Naive thymus-derived CD4-positive, alpha-beta T cell (primary cell): ENCODE measurements around the gene COL7A1. TPM values are rescaled to one million over a fixed set of nuclear protein-coding genes. Genes with fewer than 3 reads are reported as not detected.

Experiments used
- ATAC-seq: fragments of 150-1000 bp; cut with Tn5 transposase; 2 replicates; pipeline ENCODE4 v1.10.0; 2021; ENCODE audit warnings: mild to moderate bottlenecking, moderate library complexity
- CTCF ChIA-PET: fragments of 350-600 bp; sonication (Branson Sonifier 250); formaldehyde crosslinking; loops from one replicate; lab custom pipeline; 2021; ENCODE audit warnings: antibody characterized with exemption; lab: Charles Lee
- POLR2A ChIA-PET: fragments of 350-600 bp; sonication (Branson Sonifier 250); formaldehyde crosslinking; loops from one replicate; lab custom pipeline; 2021; ENCODE audit warnings: antibody characterized with exemption, inconsistent platforms; lab: Charles Lee
- DNase-seq, 9 donors: peaks; one replicate each; pipeline versions ENCODE4 v3.0.0 to v3.0.0-alpha.2; 2020 to 2022; ENCODE audit warnings: mixed read lengths in 1 of 9
- H3K27ac ChIP-seq: one replicate; pipeline ENCODE4 v1.7.0; 2013; ENCODE audit warnings: mild to moderate bottlenecking, low read depth, low read length, moderate library complexity
- H3K27me3 ChIP-seq, 2 donors: one replicate each; pipeline ENCODE4 v1.7.0; 2013; ENCODE audit warnings: low read length in 2 of 2, mild to moderate bottlenecking in 2 of 2, moderate library complexity in 2 of 2; ENCODE audit not compliant: control insufficient read depth in 2 of 2, insufficient read depth in 2 of 2
- H3K36me3 ChIP-seq, 3 experiments: 1 replicate in 2 of 3; 2 replicates in 1 of 3; pipeline ENCODE4 v1.7.0; 2013; ENCODE audit warnings: low read length in 3 of 3, mild to moderate bottlenecking in 3 of 3, moderate library complexity in 1 of 3; ENCODE audit not compliant: insufficient read depth in 3 of 3, control insufficient read depth in 2 of 3
- H3K4me1 ChIP-seq, 2 donors: one replicate each; pipeline ENCODE4 v1.7.0; 2013; ENCODE audit warnings: low read length in 2 of 2, mild to moderate bottlenecking in 2 of 2, moderate library complexity in 1 of 2; ENCODE audit not compliant: control insufficient read depth in 2 of 2, insufficient read depth in 2 of 2
- H3K4me3 ChIP-seq: 2 replicates; pipeline ENCODE4 v1.7.0; 2013; ENCODE audit warnings: mild to moderate bottlenecking, low read length
- H3K9me3 ChIP-seq, 3 experiments: 1 replicate in 2 of 3; 2 replicates in 1 of 3; pipeline ENCODE4 v1.7.0; 2013; ENCODE audit warnings: low read length in 3 of 3; ENCODE audit not compliant: control insufficient read depth in 2 of 3
- H3K27ac Mint-ChIP-seq, 9 donors: one replicate each; pipeline ENCODE4 v1.8.0; 2020 to 2022; ENCODE audit warnings: mixed read lengths in 9 of 9, mild to moderate bottlenecking in 8 of 9, moderate library complexity in 5 of 9, inconsistent platforms in 2 of 9
- H3K27me3 Mint-ChIP-seq, 5 donors: one replicate each; pipeline ENCODE4 v1.8.0; 2021 to 2022; ENCODE audit warnings: mixed read lengths in 5 of 5, mild to moderate bottlenecking in 1 of 5
- H3K36me3 Mint-ChIP-seq, 5 donors: one replicate each; pipeline ENCODE4 v1.8.0; 2020 to 2022; ENCODE audit warnings: mixed read lengths in 5 of 5, mild to moderate bottlenecking in 3 of 5, inconsistent platforms in 1 of 5
- H3K4me1 Mint-ChIP-seq, 7 donors: one replicate each; pipeline ENCODE4 v1.8.0; 2020 to 2022; ENCODE audit warnings: mixed read lengths in 7 of 7, mild to moderate bottlenecking in 3 of 7, inconsistent platforms in 1 of 7
- H3K4me3 Mint-ChIP-seq, 10 donors: one replicate each; pipeline ENCODE4 v1.8.0; 2020 to 2022; ENCODE audit warnings: mild to moderate bottlenecking in 10 of 10, mixed read lengths in 10 of 10, moderate library complexity in 6 of 10, inconsistent platforms in 2 of 10
- H3K9me3 Mint-ChIP-seq, 11 donors: one replicate each; pipeline ENCODE4 v1.8.0; 2020 to 2022; ENCODE audit warnings: mixed read lengths in 11 of 11, mild to moderate bottlenecking in 4 of 11, inconsistent platforms in 1 of 11, moderate library complexity in 1 of 11
- intact Hi-C, 2 donors: fragments of 100-400 bp; cut with micrococcal nuclease; formaldehyde crosslinking; loops; one replicate each; pipeline ENCODE4 v1.15.1; 2023
- polyA plus RNA-seq, 2 donors: library from polyadenylated mRNA; unstranded; fragments of 300-500 nt; fragmentation: Illumina TruSeq; gene quantifications; one replicate each; pipeline ENCODE4 v1.2.3, GENCODE V29; 2021
- total RNA-seq, 6 experiments: library from RNA in 5 of 6; stranded (reverse) in 5 of 6; gene quantifications; 1 replicate in 5 of 6; 2 replicates in 1 of 6; pipeline ENCODE4 v1.2.3 and lab custom pipeline; 2021 to 2026

Gene COL7A1
- total and polyA plus RNA-seq, 7 experiments from 2014 or later = 0.71 to 3.4 (median 1.2) TPM; not detected in 2

DNA sequence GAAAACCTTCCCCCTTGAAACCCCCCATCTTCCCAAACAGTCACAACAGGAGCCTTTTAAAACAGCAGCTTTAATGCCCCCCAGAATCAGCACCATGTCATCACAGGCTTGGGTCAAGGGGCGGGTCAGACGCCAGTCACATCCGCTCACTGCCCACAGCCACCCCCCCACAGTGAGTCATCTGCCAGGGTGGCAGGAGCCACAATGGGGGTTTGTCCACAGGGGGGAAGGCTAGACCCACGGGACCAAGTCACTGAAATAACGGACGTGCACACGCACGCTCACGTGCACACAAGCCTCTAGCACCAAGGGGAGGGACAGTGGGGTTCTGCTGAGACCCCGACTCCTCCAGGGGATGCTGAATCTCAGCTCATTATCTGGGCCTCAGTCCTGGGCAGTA lies 31.1 kb downstream of the COL7A1 start:
- H3K27ac Mint-ChIP-seq = no peak overlapping the region
- Histone ChIP-seq H3K9me3 (no peaks in the 10 kb centered on the region), H3K27ac (no peak overlapping the region), H3K4me3 (no peak overlapping the region), H3K36me3 (no peaks in the 10 kb centered on the region), H3K27me3 (no peaks in the 10 kb centered on the region), H3K4me1 (no peaks in the 10 kb centered on the region)
- H3K36me3 Mint-ChIP-seq = no peaks in the 10 kb centered on the region
- peaks cover 0 to 30% (median 12%) of the 10 kb centered on the region in 7 donors for H3K4me1 Mint-ChIP-seq
- H3K4me3 Mint-ChIP-seq = no peak overlapping the region
- intact Hi-C loops = no loop called here
- DNase-seq = peak in 1 of 9 donors; percentile 43
- H3K27me3 Mint-ChIP-seq = no peaks in the 10 kb centered on the region
- ATAC-seq = peak; percentile 90
- POLR2A ChIA-PET = no interaction called here
- H3K9me3 Mint-ChIP-seq = no peaks in the 10 kb centered on the region
- CTCF ChIA-PET = no interaction called here

DNA sequence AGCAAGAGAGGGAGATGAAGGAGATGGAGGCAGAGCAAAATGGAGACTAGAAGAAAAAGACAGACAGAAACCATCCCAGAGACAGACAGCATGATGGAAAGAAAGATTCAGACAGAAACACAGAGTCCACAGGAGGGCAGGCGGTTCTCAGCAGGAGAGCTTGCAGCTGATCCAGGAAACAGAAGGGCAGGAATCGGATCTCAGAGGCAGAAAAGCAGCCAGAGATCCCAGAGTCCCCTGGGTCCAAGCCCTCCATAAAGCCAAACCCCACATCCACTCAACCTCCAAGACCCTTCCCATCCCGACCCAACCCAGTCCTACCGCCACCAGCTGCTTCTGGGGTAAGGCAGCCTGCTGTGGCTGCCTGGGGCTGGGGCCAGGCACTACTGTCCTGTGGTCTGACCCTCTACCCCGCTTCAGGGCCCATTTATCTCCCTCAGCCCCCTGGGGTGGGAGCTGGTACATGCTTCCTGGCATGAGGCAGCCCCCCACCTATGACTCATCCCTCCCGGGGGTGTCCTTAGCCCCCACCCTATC lies 31.7 kb downstream of the COL7A1 start, which contains the start of gene UCN2:
TSS of gene UCN2 (minus strand) at position 400 of the 537 bp plus-strand sequence. CDS start 657 bp downstream, outside the sequence.
- DNase-seq = no peak
- H3K36me3 ChIP-seq = no peaks in the 10 kb centered on the region
- no peaks in the 10 kb centered on the region for H3K4me1 ChIP-seq
- H3K27me3 ChIP-seq = no peaks in the 10 kb centered on the region
- CTCF ChIA-PET = no interaction called here
- Mint-ChIP-seq H3K27ac (peak within 1 kb of the TSS in 1 of 9 donors; percentile 39), H3K36me3 (no peaks in the 10 kb centered on the region), H3K9me3 (no peaks in the 10 kb centered on the region), H3K4me1 (peaks cover 4 to 35% (median 12%) of the 10 kb centered on the region in 7 donors), H3K4me3 (no peak within 1 kb of the TSS), H3K27me3 (no peaks in the 10 kb centered on the region)
- ATAC-seq = no peak
- POLR2A ChIA-PET = no interaction called here
- no peak within 1 kb of the TSS for H3K4me3 ChIP-seq
- no peak within 1 kb of the TSS for H3K27ac ChIP-seq
- intact Hi-C loops = no loop called here
- H3K9me3 ChIP-seq = no peaks in the 10 kb centered on the region

DNA sequence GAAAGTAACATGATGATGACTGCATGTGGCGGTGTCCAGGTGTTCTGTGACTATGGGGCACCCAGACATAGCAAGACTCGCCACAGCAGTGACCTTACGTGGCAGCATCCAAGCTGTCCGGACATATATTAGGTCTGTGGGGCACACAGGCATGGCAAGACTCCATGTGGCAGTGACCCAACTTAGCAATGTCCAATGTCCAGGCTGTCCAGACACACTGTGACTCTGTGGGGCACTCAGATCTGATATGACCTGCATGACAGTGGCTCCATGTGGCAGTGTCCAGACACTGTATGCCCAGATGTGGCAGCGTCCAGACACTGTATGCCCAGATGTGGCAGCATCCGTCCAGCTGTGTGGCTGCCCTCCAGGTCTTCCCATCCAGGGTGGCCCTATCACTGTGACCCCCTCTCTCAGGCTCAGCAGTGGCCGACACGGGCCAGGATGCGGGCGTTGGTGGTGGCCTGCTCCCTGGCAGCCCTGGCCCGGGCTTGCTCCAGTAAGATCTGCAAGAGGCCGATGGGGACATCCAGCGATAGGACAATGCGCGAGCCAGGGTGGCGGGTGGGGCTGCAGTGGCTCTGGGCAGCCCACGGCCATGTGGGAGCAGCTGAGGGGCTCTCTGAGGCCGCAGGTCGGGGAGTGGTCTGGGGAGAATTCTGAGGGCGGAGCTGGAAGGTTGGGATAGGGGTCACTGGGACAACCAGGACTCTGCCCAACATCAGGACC lies 32.6 kb downstream of the COL7A1 start:
- H3K27me3 Mint-ChIP-seq = no peaks in the 10 kb centered on the region
- no peaks in the 10 kb centered on the region for H3K36me3 Mint-ChIP-seq
- Histone ChIP-seq H3K4me3 (no peak overlapping the region), H3K36me3 (no peaks in the 10 kb centered on the region), H3K27ac (no peak overlapping the region), H3K9me3 (no peaks in the 10 kb centered on the region), H3K4me1 (peaks cover 0 to 5% of the 10 kb centered on the region in 2 donors), H3K27me3 (no peaks in the 10 kb centered on the region)
- no peak overlapping the region for H3K27ac Mint-ChIP-seq
- intact Hi-C loops = no loop called here
- CTCF ChIA-PET = no interaction called here
- H3K9me3 Mint-ChIP-seq = no peaks in the 10 kb centered on the region
- POLR2A ChIA-PET = interaction anchor here (0.6 kb wide), 1 partner anchor 250 kb away, joined by 8 read pairs; no protein-coding TSS in a partner anchor
- no peak overlapping the region for H3K4me3 Mint-ChIP-seq
- no peak for ATAC-seq
- DNase-seq = no peak
- H3K4me1 Mint-ChIP-seq = peaks cover 10 to 40% (median 17%) of the 10 kb centered on the region in 7 donors

DNA sequence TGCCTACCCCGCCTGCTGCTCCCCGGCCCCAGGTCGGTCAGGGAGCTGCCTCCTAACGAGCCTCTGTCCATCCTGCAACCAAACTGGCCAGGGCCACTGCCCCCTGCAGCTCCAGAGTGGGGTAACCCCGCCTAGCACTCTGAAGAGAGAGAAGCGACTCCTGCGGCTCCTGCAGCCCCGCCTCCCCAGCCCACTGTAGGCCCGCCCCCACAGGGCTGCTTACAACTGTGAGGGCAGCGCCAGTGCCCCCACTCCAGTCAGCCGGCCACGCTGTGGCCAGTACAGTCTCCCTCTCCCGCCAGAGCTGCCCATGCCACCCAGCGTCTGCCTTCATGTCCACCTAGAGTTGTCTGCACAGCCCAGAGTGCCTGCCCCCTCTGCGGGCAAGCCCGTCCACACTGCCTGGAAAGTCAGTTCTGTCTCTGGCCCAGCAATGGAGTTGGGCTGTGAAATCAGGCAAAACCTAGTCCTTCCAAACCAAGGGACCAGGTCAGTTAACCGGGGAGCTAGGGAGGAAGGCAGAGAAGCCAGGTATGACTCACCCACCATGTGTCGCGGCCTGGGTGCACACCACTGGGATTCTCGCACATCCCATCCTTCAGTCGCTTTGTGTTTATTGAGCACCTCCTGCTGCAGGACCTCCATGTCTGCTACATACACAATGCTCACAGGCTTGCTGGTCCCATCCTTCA lies 33.9 kb downstream of the COL7A1 start:
- H3K9me3 Mint-ChIP-seq = no peaks in the 10 kb centered on the region
- no peak overlapping the region for H3K4me3 Mint-ChIP-seq
- no peak overlapping the region for H3K27ac Mint-ChIP-seq
- peaks cover 0 to 3% (median 0%) of the 10 kb centered on the region in 5 donors for H3K27me3 Mint-ChIP-seq
- H3K4me1 Mint-ChIP-seq = peaks cover 10 to 40% (median 17%) of the 10 kb centered on the region in 7 donors
- DNase-seq (no peak), ATAC-seq (no peak)
- POLR2A ChIA-PET = interaction anchor here (0.6 kb wide), 1 partner anchor 1744 kb away, joined by 4 read pairs; no protein-coding TSS in a partner anchor
- Histone ChIP-seq H3K27me3 (no peaks in the 10 kb centered on the region), H3K9me3 (no peaks in the 10 kb centered on the region), H3K4me3 (no peak overlapping the region), H3K27ac (no peak overlapping the region), H3K4me1 (peaks cover 2 to 5% of the 10 kb centered on the region in 2 donors), H3K36me3 (no peaks in the 10 kb centered on the region)
- intact Hi-C loops = no loop called here
- CTCF ChIA-PET = interaction anchor here (0.7 to 2.0 kb wide), 2 partner anchors 13 to 125 kb away, joined by 3 to 6 read pairs; no protein-coding TSS in a partner anchor
- H3K36me3 Mint-ChIP-seq = no peaks in the 10 kb centered on the region

DNA sequence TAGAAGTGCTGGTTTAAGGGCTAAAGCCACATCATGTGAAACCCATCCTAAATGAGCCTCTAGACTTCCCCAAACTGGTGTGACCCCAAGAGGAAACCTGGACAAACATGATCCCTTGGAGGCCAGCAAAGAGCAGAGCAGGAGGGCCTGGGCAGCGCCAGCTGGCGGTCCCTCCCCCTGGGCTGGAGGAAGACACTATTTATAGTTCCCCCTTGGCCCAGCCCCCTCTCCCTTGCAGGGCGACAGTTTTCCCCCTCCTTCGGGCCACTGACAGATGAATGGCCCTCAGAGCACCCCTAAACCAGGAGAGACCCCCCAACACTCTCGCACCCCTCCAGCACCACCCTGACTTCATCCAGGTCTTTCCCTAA lies 34.5 kb downstream of the COL7A1 start:
- DNase-seq (no peak), ATAC-seq (no peak)
- peaks cover 14 to 40% (median 18%) of the 10 kb centered on the region in 7 donors for H3K4me1 Mint-ChIP-seq
- Histone ChIP-seq H3K36me3 (no peaks in the 10 kb centered on the region), H3K4me1 (peaks cover 5 to 9% of the 10 kb centered on the region in 2 donors), H3K9me3 (no peaks in the 10 kb centered on the region), H3K27me3 (no peaks in the 10 kb centered on the region), H3K4me3 (no peak overlapping the region), H3K27ac (no peak overlapping the region)
- H3K4me3 Mint-ChIP-seq = no peak overlapping the region
- peaks cover 0 to 3% (median 0%) of the 10 kb centered on the region in 5 donors for H3K27me3 Mint-ChIP-seq
- ChIA-PET CTCF (interaction anchor here (2.0 kb wide), 1 partner anchor 12 kb away, joined by 6 read pairs; no protein-coding TSS in a partner anchor), POLR2A (interaction anchor here (0.6 to 1.2 kb wide), 2 partner anchors 124 to 1744 kb away, joined by 3 to 4 read pairs; no protein-coding TSS in a partner anchor)
- H3K36me3 Mint-ChIP-seq = peaks cover 0 to 2% (median 0%) of the 10 kb centered on the region in 5 donors
- intact Hi-C loops = no loop called here
- H3K9me3 Mint-ChIP-seq = no peaks in the 10 kb centered on the region
- H3K27ac Mint-ChIP-seq = no peak overlapping the region

DNA sequence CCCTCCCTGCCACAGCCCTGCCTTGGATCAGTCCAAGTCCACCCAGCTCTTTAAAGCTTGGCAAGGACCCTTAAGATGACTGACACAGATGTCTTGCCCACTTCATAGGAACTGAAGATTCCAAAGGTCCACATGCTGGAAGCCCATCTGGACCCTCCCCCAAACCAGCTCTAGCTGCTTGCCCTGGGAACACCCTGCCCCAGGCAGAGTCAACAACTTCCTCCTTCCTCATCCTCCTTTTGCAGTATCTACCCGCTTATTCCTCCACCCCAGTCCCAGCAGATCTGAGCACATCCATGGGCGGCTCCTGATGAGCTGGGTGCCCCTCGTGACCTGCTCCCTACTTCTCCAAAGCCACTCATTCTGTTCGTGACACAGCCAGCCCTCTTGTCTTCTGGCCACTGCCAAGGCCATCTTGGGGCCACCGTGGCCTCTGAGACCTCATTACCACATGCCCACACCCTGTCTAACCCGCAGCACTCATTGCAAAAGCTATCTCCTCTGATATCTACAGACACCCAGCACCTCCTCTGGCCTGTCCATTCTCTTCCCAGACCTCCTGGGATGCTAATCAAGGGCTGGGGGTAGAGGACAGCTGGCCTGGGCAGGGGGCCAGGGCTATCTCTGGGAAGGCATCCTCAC lies 36.5 kb downstream of the COL7A1 start:
- ATAC-seq (peak; percentile 33), DNase-seq (no peak)
- H3K4me3 ChIP-seq = no peak overlapping the region
- ChIA-PET CTCF (interaction anchor here (0.5 to 3.7 kb wide), 8 partner anchors 10 to 158 kb away, joined by 3 to 39 read pairs (median 4); no protein-coding TSS in a partner anchor), POLR2A (interaction anchor here (1.5 to 2.5 kb wide), 2 partner anchors 85 to 118 kb away, joined by 4 to 13 read pairs; partner anchors contain the start of genes CCDC51 and TMA7)
- H3K4me1 ChIP-seq = peaks cover 5 to 10% of the 10 kb centered on the region in 2 donors
- intact Hi-C loops = loop anchor here (1.0 to 10.0 kb wide), 13 partner anchors 51 to 1044 kb away; partner anchors contain the start of genes NDUFAF3 (in 2 of the 2), WDR6 (in 2 of the 2), CCDC71 (in 1 of the 2) and ELP6 (in 1 of the 2)
- peak overlapping the region in 9 of 10 donors; percentile 39 to 89 (median 81) for H3K4me3 Mint-ChIP-seq
- no peaks in the 10 kb centered on the region for H3K9me3 Mint-ChIP-seq
- peaks cover 0 to 9% (median 0%) of the 10 kb centered on the region in 5 donors for H3K36me3 Mint-ChIP-seq
- H3K27ac ChIP-seq = no peak overlapping the region
- H3K27ac Mint-ChIP-seq = peak overlapping the region in 4 of 9 donors; percentile 2 to 81 (median 32)
- H3K27me3 ChIP-seq = no peaks in the 10 kb centered on the region
- H3K4me1 Mint-ChIP-seq = peaks cover 14 to 57% (median 24%) of the 10 kb centered on the region in 7 donors
- H3K27me3 Mint-ChIP-seq = peaks cover 0 to 3% (median 0%) of the 10 kb centered on the region in 5 donors
- H3K9me3 ChIP-seq = no peaks in the 10 kb centered on the region
- H3K36me3 ChIP-seq = no peaks in the 10 kb centered on the region
